GM03348 (cell line): Measurements from ENCODE around the gene GAB2.
"Not testable (repeated sequence)": the region's sequence is repeated elsewhere in the genome, so short reads cannot be mapped to it uniquely, and the experiment has no call there.

Source experiments
- DNase-seq: peaks from one replicate; pipeline ENCODE4 v3.0.0; 2012; ENCODE audit warnings: low spot score

Gene GAB2

GRCh38 chr11:78312712-78313111 is 104.9 kb downstream of the GAB2 start:
- no peak for DNase-seq

GRCh38 chr11:78311702-78312371 is 105.8 kb downstream of the GAB2 start:
- no peak for DNase-seq

- peak; percentile 72 for DNase-seq
Measured at GRCh38 chr11:78310500-78310909, 107.1 kb downstream of the GAB2 start.

DNA sequence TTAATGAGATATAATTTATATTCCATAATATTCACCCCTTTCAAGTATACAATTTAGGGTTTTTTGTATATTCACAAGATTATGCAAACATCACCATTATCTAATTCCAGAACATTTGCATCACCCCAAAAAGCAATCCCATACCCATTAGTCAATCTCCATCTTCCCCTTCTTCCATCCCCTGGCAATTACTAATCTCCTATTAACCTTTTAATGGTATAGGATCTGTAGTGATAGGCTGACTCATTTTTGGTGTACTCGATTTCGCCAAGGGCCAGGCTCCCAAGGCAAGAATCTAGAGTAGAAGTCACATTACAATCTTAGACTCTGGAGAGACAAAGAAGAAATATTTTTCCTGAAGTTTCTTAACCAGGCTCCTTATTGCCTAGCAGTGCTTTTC is 113.4 kb downstream of the GAB2 start:
- DNase-seq = no peak

DNA sequence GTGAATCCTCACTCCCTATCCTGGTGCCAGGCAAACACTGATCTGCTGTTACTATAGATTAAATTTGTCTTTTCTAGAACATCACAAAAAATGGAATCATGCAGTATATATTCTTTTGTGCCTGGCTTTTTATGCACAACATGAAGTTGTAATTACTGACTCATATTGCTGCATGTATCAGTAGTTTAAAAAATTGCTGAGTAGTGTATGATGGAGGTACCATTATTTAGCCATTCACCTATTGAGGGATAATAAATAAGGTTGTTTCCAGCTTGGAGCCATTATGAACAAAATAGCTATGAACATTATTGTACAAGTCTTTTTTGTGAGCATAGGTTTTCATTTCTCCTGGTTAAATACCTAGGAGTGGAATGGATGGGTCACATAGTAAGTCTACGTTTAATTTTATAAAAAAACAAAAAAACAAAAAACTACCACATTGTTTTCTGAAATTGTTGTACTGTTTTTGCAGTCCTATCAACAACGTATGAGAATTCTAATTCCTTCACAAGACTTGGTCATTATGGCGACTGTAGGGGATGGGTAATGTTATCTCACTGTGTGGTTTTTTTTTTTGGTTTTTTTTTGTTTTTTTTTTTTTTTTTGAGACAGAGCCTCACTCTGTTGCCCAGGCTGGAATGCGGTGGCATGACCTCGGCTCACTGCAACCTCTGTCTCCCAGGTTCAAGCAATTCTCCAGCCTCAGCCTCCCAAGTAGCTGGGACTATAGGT is 117.3 kb downstream of the GAB2 start:
- DNase-seq = no peak

- no peak for DNase-seq
Measured at GRCh38 chr11:78299000-78299710, 118.5 kb downstream of the GAB2 start.

GRCh38 chr11:78298291-78298771 is 119.3 kb downstream of the GAB2 start:
- DNase-seq = no peak

DNA sequence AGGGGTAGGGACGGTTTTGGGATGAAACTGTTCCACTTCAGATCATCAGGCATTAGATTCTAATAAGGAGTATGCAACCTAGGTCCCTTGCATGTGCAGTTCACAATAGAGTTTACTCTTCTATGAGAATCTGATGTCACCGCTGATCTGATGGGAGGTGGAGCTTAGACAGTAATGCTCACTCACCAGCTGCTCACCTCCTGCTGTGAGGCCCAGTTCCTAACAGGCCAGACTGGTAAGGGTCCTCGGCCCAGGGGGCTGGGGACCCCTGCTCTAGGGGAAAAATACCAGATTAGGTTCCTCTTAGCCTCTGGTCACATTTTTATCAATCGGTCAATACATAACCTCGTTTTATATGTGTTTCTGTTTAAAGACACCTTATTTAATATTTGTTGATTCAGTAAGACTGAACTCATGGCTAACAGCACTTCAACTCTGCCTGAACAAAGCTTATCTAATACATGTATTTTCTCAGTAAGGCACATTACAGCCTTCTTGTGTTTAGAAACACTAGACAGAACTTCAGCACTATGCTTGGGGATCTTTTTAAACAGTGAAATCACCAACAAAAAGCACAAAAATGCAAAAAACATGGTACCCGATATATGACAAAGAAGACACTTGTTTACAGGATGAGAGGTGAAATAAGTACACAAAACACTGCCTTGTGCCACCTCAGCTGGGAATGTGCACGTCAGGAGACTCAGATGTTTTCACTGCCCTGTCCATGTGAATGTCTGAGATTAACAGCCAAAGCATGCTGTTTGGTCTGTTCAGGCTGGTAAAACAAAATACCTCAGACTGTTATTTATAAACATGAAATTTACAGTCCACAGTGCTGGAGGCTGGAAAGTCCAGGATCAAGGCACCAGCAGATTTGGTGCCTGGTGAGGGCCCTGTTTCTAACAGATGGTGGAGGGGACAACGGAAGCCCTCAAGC is 121.4 kb downstream of the GAB2 start:
- no peak for DNase-seq

GRCh38 chr11:78295347-78295746 is 122.3 kb downstream of the GAB2 start:
- no peak for DNase-seq

- not testable (repeated sequence) for DNase-seq
Measured at GRCh38 chr11:78294100-78294499, 123.5 kb downstream of the GAB2 start.

DNA sequence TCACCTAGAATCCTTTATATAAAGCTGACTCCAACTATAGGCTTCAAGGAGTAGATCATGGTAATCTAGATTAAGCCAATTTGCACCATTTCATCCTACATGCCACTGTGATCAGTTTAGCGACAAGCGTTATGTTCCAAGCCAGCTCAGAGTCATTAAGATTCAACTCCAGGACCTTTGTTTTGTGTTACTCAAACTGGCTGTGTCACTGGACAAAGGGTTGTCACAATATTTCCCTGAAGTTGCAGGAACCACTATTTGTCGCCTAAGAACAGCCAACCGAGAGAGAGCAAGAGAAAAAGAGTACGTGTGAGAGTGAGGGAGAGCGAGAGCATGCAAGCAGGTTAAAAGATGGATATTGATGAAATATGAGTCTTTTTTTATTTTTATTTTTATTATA is 124.1 kb downstream of the GAB2 start:
- DNase-seq = no peak

DNA sequence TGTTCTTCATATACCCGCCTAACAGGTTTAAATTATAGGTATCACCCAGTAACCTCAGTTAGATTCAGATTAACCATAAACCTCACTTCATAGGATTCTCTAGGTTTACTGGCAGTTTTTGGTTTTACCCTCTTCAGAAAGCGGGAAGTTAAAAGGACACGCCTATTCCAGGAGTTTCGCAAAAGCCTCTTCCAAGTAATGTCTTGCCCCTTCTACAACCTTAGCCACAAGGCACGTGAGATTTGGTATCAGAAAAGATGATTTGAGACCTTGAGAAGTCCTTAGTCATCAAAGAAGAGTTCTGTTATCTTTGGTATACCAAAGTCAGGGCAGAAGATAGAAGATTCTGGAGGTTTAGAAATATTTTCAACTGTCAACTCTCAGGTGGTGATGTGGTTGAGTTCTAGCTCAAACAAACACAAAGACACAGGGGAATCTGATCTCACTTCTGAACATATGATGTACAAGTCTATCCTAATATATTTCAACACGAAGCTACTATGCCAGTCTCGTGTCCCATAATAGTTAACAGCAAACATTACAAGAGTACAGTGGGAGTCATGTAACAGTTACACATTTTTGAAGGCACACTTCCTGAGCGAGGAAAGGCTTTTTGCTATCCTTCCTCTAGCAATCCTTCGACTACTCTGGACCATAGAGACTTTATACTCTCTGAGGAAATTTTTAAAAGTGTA is 125.4 kb downstream of the GAB2 start:
- no peak for DNase-seq

DNA sequence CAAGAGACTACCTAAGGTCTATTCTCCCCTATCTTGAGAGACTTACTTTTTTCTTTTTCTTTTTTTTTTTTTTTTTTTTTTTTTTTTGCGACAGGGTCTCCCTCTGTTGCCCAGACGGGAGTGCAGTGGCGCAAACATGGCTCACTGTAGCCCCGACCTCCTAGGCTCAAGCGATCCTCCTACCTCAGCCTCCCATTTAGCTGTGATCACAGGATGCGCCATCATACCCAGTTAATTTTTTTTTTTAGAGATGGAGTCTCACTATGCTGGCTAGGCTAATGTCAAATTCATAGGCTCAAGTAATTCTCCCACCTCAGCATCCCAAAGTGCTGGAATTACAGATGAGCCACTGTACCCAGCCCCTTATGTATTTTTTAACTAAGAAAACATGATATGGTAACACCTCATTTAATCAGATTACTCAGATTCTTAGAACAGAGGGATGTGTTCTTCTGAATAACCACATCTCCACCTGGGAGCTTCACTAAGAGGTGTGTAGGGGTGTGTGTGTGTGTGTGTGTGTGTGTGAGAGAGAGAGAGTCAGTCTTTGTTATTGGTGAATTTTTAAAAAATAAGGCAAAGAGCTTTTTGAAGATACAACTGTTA is 126.0 kb downstream of the GAB2 start:
- no peak for DNase-seq

DNA sequence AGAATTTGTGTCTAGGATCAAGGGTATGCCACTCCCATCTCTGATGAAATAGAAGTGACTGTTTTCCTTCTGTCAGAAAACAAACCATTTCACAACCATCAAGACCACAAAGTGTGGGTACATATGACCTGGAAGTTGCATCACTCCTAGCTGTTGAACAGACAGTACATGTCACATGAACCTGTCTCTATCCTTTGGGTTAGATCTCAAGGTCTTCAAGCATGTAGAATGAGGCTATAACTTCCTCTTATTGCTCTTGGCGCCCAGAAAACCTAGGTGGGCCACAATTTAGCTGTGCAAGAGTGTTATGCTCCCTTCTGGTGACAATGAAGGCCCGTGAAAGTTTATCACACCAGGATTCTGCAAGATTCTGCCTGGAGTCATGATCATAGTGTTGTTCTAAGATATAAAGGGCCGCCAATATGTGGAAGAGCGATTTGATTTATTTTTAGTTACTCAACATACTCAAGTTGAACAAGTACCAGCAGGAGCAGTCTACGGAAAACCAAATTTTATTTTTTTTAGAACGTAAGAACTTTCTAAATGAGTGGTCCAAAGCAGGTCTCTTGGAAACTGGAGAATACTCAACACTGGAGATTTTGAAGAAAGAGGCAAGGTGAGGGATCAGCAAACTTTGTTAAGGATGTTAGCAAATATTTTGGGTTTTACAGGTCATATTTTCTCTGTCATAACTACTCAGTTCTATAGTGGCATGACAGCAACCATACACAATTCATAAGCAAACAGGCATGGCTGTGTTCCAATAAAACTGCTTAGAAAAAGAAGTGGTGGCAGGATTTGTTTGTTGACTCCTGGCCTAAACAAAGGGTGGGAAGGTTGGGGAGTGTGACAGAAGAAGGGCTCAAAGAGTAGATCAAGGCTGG is 127.1 kb downstream of the GAB2 start:
- peak; percentile 66 for DNase-seq

GRCh38 chr11:78289552-78290292 is 127.9 kb downstream of the GAB2 start:
- no peak for DNase-seq

DNA sequence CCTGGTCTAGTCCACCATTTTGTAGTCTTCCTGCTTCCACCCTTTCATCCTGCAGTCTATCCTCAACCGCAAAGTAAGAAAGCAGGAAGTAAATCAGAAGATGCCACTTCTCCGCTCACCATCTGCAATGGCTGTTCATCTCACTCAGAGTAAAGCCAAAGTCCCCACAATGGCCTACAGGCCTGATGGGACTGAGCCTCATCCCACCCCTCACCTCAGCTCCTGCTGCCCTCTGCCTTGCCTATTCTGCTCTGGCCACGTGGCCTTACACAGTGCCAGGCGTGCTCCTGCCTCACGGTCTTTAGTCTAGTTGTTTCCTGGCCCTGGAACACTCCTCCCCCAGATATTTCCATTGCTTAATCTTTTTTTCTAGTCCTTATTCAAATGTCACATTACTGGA is 133.4 kb downstream of the GAB2 start:
- no peak for DNase-seq

DNA sequence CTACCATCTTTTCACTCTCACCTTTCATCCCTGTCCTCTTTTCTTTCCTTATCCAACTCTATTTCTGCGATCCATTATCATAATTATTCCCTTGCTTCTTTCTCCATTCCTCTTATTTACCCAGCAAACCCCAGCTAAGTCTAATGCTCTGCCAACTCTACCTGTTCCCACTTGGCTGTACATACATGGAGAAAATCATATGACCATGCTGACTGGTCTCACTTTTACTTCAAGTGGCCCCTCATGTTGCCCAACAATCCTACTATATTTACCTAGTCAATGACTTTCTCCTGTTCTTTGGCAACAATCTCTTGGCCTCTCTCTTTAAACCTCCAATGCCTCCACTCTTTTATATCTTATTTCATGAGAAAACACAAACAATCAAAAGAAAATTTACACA is 134.8 kb downstream of the GAB2 start:
- no peak for DNase-seq

DNA sequence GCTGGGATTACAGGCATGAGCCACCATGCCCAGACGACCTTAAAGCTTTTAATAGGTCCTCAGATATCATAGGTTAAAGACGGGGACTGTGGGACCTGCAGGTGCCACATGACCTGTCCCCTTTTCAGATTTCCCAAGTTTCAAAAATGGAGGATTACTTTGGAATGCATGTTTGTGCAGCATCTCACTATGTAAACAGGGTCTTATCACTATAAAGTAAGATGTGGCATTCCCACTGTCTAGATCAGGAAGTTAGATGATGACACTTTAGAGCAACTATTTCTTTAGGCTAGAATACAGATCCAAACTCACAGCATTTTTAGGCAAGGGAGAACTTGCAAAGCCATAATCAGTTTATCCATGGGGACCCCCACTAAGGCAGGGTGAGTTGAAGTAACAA is 136.1 kb downstream of the GAB2 start:
- DNase-seq = no peak
